ENCODE measurements around the gene SLC49A3. TPM values are rescaled to one million over a fixed set of nuclear protein-coding genes. Genes with fewer than 3 reads are reported as not detected.

The SLC49A3 gene
- total and polyA plus RNA-seq, 2 of the 4 experiments (the other 2 are of a cell fraction) = under 0.01 to 0.32 TPM

DNA sequence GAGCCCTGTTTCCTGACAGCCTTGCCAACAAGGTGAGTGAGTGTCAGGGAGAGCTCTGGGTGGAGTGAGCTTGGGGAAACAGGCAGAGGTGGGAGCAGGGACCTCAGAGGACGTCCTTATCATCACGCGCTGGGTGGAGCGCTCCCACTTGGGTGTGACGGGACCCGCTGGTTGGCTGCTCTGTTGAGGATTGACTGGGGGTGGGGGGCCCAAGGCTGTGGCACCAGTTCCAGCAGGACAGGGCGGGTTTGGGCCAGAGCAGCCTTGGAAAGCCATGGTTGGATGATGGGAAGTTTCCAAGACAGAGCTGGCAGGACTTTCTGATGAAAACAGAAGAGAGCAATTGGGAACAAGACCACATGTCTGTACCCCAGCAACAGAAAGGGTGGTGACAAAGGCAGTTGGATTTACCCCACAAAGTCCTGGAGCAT lies 13.7 kb upstream of the SLC49A3 start:
- no peak overlapping the region for H2AK9ac ChIP-seq (replicated peaks; ENCODE audit: low read depth, low read length, poor library complexity)
- no TSS peak for BruUV-seq (replicated peaks)
- DNase-seq (no peak), ATAC-seq (ENCODE audit: low read depth) (no peak)
- H2AK5ac ChIP-seq (ENCODE audit: low read depth, low read length) = no peak overlapping the region
- no peaks in the 10 kb centered on the region for H3K36me3 ChIP-seq (ENCODE audit: control insufficient read depth, insufficient read depth, low read length)
- H3K18ac ChIP-seq (ENCODE audit: low read depth, low read length) = no peak overlapping the region
- H3K4me3 ChIP-seq (ENCODE audit: insufficient read depth, low read depth, low read length) = no peak overlapping the region
- ChIA-PET CTCF (no interaction called here), POLR2A (ENCODE audit: unreplicated experiment) (no interaction called here)
- H3K9ac ChIP-seq (ENCODE audit: low read depth, low read length) = no peak overlapping the region
- peaks cover 5 to 10% of the 10 kb centered on the region in 2 experiments; a peak in 2 of 4 replicates for H3K79me1 ChIP-seq (ENCODE audit: low read depth in 1 of 2, low read length in 2 of 2)
- no peaks in the 10 kb centered on the region for H3K9me3 ChIP-seq (ENCODE audit: control insufficient read depth, insufficient read depth, low read length)
- no peak overlapping the region for H2BK5ac ChIP-seq (ENCODE audit: low read depth, low read length, poor library complexity, severe bottlenecking)
- TF ChIP-seq CHD1 (IDR thresholded peaks at IDR 0.05; ENCODE audit: low read depth, low read length) (no peak), POLR2A (IDR thresholded peaks at IDR 0.05; ENCODE audit: low read depth, low read length) (no peak)
- no peak overlapping the region for H4K5ac ChIP-seq (ENCODE audit: low read depth, low read length)
- H3K4ac ChIP-seq (ENCODE audit: low read depth, low read length) = no peak overlapping the region
- H3K4me2 ChIP-seq (ENCODE audit: low read depth, low read length) = no peak overlapping the region
- in situ Hi-C loops (cut with MboI; ENCODE audit: low sequenced_read_pairs) = no loop called here
- no peak overlapping the region for H4K91ac ChIP-seq (ENCODE audit: insufficient read depth, low read depth, low read length)
- H2AFZ ChIP-seq (replicated peaks; ENCODE audit: low read length, poor library complexity) = no peak overlapping the region
- no peak overlapping the region for H3K27ac ChIP-seq (ENCODE audit: insufficient read depth, low read length)
- no peak overlapping the region for H2BK15ac ChIP-seq (ENCODE audit: low read depth, low read length)
- dilution Hi-C loops (cut with HindIII; ENCODE audit: low sequenced_read_pairs, unreplicated experiment) = no loop called here
- no peak overlapping the region for H4K8ac ChIP-seq (ENCODE audit: low read depth in 2 of 2, low read length in 2 of 2)
- H3K9me1 ChIP-seq (ENCODE audit: insufficient read depth, low read length) = peaks cover 5% of the 10 kb centered on the region
- H4K20me1 ChIP-seq (ENCODE audit: insufficient read depth, low read length) = peaks cover 5% of the 10 kb centered on the region; the same call in 1 of the 2 replicates
- peaks cover 6% of the 10 kb centered on the region; the same call in 1 of the 2 replicates for H3K27me3 ChIP-seq (ENCODE audit: control insufficient read depth, insufficient read depth, low read length)
- WGBS, 2 experiments (ENCODE audit: extremely low coverage in 2 of 2, insufficient read length in 1 of 2) = 50% methylated on average over 1 of the region's 7 CpGs; no CpG with 5 or more reads in 1 of the 2 experiments
- no peak overlapping the region for H3K56ac ChIP-seq (ENCODE audit: extremely low read depth, insufficient read depth, low read length)
- intact Hi-C loops (cut with micrococcal nuclease) = no loop called here
- H3K14ac ChIP-seq (replicated peaks; ENCODE audit: low read depth, low read length) = no peak overlapping the region
- peaks cover 10% of the 10 kb centered on the region; the same call in 1 of the 2 replicates for H3K4me1 ChIP-seq (ENCODE audit: control insufficient read depth, insufficient read depth, low read length)
- H2BK20ac ChIP-seq (ENCODE audit: low read depth, low read length) = no peak overlapping the region
- no peak overlapping the region for H3K23ac ChIP-seq (ENCODE audit: low read depth, low read length)
- H2BK120ac ChIP-seq (ENCODE audit: low read depth, low read length) = no peak overlapping the region
